Pancreas (tissue), 10 donors: ENCODE measurements around the gene SLC9A8. TPM values are rescaled to one million over a fixed set of nuclear protein-coding genes. Genes with fewer than 3 reads are reported as not detected.

Experiments used
- ATAC-seq, 4 donors: fragments of 200-7000 bp; cut with Tn5 transposase; one replicate each; pipeline versions ENCODE4 v1.8.0 to v1.9.1; 2020; ENCODE audit warnings: mild to moderate bottlenecking in 4 of 4, moderate library complexity in 4 of 4
- DNase-seq, 6 donors: peaks; one replicate each; pipeline ENCODE4 v3.0.0-alpha.2; 2020
- FAIRE-seq: peaks from 2 replicates; lab custom pipeline; 2012; peaks lifted over from hg19 to GRCh38; lab: Jason Lieb, UNC
- H3K27ac ChIP-seq, 4 donors: fragments of 200-600 bp; sonication (generic); 1 replicate in 3 of 4; 2 replicates in 1 of 4; pipeline versions ENCODE4 v1.5.0 to v1.8.0; 2020
- H3K27me3 ChIP-seq, 4 donors: fragments of 200-600 bp; one replicate each; pipeline ENCODE4 v1.8.0; 2021
- H3K36me3 ChIP-seq, 3 donors: fragments of 200-600 bp; sonication (generic) in 1 of 3; one replicate each; pipeline versions ENCODE4 v1.5.0 to v1.8.0; 2020 to 2021
- H3K4me1 ChIP-seq, 3 donors: fragments of 200-600 bp; one replicate each; pipeline ENCODE4 v1.8.0; 2021
- H3K4me3 ChIP-seq, 4 donors: fragments of 200-600 bp; sonication (generic) in 2 of 4; one replicate each; pipeline versions ENCODE4 v1.5.0 to v1.8.0; 2020 to 2021
- H3K9me3 ChIP-seq, 4 donors: fragments of 200-600 bp; one replicate each; pipeline ENCODE4 v1.8.0; 2021
- WGBS, 2 donors: extraction: QIAGEN DNeasy Blood & Tissue Kit; methylation state at CpG; one replicate each; pipeline ENCODE4 v1.1.7; 2013; 5-methylcytosine and 5-hydroxymethylcytosine counted together
- intact Hi-C, 3 donors: fragments of 100-400 bp; cut with DNase I; formaldehyde crosslinking; loops; one replicate each; pipeline versions ENCODE4 v1.11.1 to v1.14.2; 2022
- polyA plus RNA-seq, 2 donors: library from polyadenylated mRNA; stranded (reverse); fragments of 200-250 nt; gene quantifications; one replicate each; pipeline ENCODE4 v1.2.3, GENCODE V29; 2013
- total RNA-seq, 6 donors: library from RNA; stranded (reverse); fragmentation: NEBNext Ultra II Directional in 4 of 6; extraction: Animal tissue kit (Norgen Biotek cat#: 25700) in 4 of 6; gene quantifications; one replicate each; pipeline versions ENCODE4 v1.2.1 to v1.2.4, GENCODE V29; 2021 to 2023
- TF ChIP-seq, protein P1 (sequence below), 4 donors: fragments of 200-600 bp; sonication (generic) in 3 of 4; IDR thresholded peaks; one replicate each; pipeline versions ENCODE4 v1.5.0 to v1.8.0; 2021; ENCODE audit warnings: antibody characterized with exemption in 4 of 4
- donor health status: healthy with polysubstance abuse.
- donor health status: DM: no; HTN: no; CAD: no; lungs with moderate emphysema.
- donor health status: DM: no; HTN: no; CAD: no.
- donor health status: control.
- donor health status: control.
- donor health status: Bipolar disorder and iron deficiency.
- donor health status: DM: yes; HTN: yes; CAD: no.
- donor health status: DM: no; HTN: no; CAD: no.
- donor health status: DM: no; HTN: no; CAD: no.
- donor health status: DM: yes; HTN: yes; CAD: no.

SLC9A8 gene
- total and polyA plus RNA-seq, 8 donors, result 4.8 to 9.9 (median 6.8) TPM

DNA sequence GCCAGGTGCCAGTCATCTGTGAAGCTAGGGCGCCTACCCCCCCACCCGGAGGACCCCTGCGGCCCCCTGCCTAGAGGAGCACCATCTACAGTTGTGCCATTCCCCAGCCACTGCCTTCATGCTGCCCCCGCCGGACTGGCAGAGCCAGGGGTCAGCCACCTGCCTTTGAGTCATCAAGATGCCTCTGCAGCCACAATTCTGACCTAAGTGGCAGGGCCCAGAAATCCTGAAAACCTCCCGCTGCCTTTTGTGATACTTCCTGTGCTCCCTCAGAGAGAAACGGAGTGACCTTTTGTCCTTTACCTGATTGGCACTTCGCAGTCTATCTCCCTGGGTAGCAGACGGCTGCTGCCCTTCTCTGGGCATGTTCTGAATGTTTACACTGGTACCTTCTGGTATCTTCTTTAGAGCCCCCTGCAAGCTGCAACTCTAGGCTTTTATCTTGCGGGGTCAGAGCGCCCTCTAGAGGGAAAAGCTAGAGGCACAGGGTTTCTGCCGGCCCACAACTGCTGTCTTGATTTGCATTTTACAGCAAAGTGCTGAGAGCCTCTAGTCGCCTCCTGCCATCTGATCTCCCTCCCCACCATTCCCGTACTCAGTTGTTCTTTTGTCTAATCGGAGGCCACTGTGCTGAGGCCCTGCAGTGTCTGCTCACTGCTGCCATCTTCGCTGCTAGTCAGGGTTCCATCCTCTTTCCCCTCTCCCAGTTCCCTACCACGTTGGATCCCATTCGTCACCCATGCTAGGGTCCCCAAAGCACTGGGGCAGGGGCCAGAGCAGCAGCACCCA is 75.8 kb downstream of the SLC9A8 start:
- Histone ChIP-seq H3K4me1 (peaks cover 14 to 20% (median 19%) of the 10 kb centered on the region in 3 donors), H3K36me3 (peaks cover 0 to 15% (median 0%) of the 10 kb centered on the region in 3 donors), H3K4me3 (no peak overlapping the region), H3K9me3 (no peaks in the 10 kb centered on the region), H3K27ac (no peak overlapping the region), H3K27me3 (no peaks in the 10 kb centered on the region)
- FAIRE-seq (no peak), ATAC-seq (peak; percentile 27 to 67 (median 60)), DNase-seq (peak in 2 of 6 donors; percentile 58 to 71)
- intact Hi-C loops, result no loop called here
- 53 to 54% methylated on average over 18 of the region's 18 CpGs for WGBS, 2 donors
- TF ChIP-seq, protein P1, sequence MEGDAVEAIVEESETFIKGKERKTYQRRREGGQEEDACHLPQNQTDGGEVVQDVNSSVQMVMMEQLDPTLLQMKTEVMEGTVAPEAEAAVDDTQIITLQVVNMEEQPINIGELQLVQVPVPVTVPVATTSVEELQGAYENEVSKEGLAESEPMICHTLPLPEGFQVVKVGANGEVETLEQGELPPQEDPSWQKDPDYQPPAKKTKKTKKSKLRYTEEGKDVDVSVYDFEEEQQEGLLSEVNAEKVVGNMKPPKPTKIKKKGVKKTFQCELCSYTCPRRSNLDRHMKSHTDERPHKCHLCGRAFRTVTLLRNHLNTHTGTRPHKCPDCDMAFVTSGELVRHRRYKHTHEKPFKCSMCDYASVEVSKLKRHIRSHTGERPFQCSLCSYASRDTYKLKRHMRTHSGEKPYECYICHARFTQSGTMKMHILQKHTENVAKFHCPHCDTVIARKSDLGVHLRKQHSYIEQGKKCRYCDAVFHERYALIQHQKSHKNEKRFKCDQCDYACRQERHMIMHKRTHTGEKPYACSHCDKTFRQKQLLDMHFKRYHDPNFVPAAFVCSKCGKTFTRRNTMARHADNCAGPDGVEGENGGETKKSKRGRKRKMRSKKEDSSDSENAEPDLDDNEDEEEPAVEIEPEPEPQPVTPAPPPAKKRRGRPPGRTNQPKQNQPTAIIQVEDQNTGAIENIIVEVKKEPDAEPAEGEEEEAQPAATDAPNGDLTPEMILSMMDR (IDR thresholded peaks at IDR 0.05), result peak; percentile 35 to 77 (median 60)

- WGBS, 2 donors, result 64% methylated on average over 9 of the region's 9 CpGs
- DNase-seq (peak in 2 of 6 donors; percentile 42 to 56), FAIRE-seq (no peak), ATAC-seq (peak; percentile 39 to 69 (median 49))
- TF ChIP-seq, protein P1 (IDR thresholded peaks at IDR 0.05), result no peak
- H3K27me3 ChIP-seq, result no peaks in the 10 kb centered on the region
- H3K9me3 ChIP-seq, result no peaks in the 10 kb centered on the region
- H3K36me3 ChIP-seq, result peaks cover 0 to 10% (median 0%) of the 10 kb centered on the region in 3 donors
- H3K4me3 ChIP-seq, result no peak overlapping the region
- peaks cover 14 to 20% (median 19%) of the 10 kb centered on the region in 3 donors for H3K4me1 ChIP-seq
- intact Hi-C loops, result no loop called here
- H3K27ac ChIP-seq, result peak overlapping the region in 2 of 4 donors; percentile 12 to 45
Observed at GRCh38 chr20:49889001-49889934, 76.6 kb downstream of the SLC9A8 start.

- H3K36me3 ChIP-seq, result peaks cover 0 to 3% (median 0%) of the 10 kb centered on the region in 3 donors
- peak overlapping the region in 2 of 4 donors; percentile 12 to 45 for H3K27ac ChIP-seq
- peak in 3 of 4 donors; percentile 40 to 51 (median 47) for ATAC-seq
- TF ChIP-seq, protein P1 (IDR thresholded peaks at IDR 0.05), result peak in 2 of 4 donors; percentile 40 to 42
- no peaks in the 10 kb centered on the region for H3K27me3 ChIP-seq
- no peaks in the 10 kb centered on the region for H3K9me3 ChIP-seq
- no peak for FAIRE-seq
- 31 to 47% methylated on average over 9 of the region's 9 CpGs for whole genome bisulfite sequencing, 2 donors
- intact Hi-C loops, result no loop called here
- peak in 2 of 6 donors; percentile 47 to 75 for DNase-seq
- no peak overlapping the region for H3K4me3 ChIP-seq
- peaks cover 14 to 20% (median 19%) of the 10 kb centered on the region in 3 donors for H3K4me1 ChIP-seq
Observed at GRCh38 chr20:49889935-49890333, 77.3 kb downstream of the SLC9A8 start.

DNA sequence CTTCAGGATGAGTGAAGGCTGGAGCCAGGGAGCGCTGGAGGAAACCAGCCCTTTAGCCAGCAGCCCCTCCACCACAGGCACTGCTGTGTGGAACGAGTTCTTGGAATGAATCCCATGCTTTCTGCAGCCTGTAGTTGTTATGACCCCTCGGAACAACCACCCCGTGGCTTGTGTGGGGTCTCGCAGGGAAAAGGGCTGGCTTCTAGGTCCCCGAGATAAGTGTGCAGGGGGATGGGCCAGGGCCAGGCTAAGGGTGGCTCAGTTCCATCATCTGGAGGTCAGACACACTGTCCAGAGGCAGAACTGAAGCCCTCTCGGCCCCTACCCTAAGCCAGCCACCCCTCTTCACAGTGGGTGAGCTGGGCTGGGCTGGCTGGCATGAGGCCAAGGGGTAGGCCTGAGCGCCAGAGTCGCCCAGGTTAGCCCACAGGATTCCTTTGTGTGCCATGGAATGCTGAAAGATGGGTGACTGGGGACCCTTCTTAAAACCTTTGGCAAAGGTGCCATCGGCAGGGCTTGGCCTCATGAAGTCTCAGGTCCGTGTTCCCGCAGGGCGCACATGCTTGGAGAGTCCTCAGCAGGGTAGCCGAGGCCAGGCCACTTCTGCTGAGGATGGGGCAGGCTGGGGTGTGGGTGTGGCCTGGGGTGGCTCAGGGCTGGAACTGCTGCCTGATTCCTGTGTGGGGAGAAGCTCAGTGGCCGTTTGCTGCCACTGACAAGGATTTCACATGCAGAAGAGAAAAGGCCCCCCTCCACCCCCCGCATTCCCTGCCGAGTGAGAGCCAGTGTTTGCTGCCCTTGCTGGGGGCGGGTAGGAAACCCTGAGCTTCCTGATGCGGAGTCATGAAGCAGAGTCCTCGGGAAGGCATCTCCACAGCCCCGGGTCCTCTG is 78.1 kb downstream of the SLC9A8 start:
- H3K36me3 ChIP-seq, result no peaks in the 10 kb centered on the region
- no peak for FAIRE-seq
- intact Hi-C loops, result no loop called here

More for the DNA sequence above, 78.1 kb downstream of the SLC9A8 start:
- no peaks in the 10 kb centered on the region for H3K27me3 ChIP-seq
- peak in 1 of 6 donors; percentile 59 for DNase-seq
- no peak overlapping the region for H3K27ac ChIP-seq
- H3K4me3 ChIP-seq, result no peak overlapping the region
- TF ChIP-seq, protein P1 (IDR thresholded peaks at IDR 0.05), result no peak
- H3K9me3 ChIP-seq, result no peaks in the 10 kb centered on the region
- no peak for ATAC-seq
- WGBS, 2 donors, result 74 to 77% methylated on average over 21 of the region's 21 CpGs
- H3K4me1 ChIP-seq, result peaks cover 14 to 20% (median 19%) of the 10 kb centered on the region in 3 donors
